Activated CD8-positive, alpha-beta memory T cell treated with anti-CD3 and anti-CD28 coated beads, Interleukin-2, amount 50 U/mL, for 1 hour (primary cell): ENCODE measurements around the gene ERO1B.

Experiments
- DNase-seq: peaks from one replicate; pipeline ENCODE4 v3.0.0-alpha.2; 2020; ENCODE audit errors: extremely low read depth

The ERO1B gene

GRCh38 chr1:236297161-236297560 is 15.4 kb upstream of the ERO1B start:
- no peak for DNase-seq

DNA sequence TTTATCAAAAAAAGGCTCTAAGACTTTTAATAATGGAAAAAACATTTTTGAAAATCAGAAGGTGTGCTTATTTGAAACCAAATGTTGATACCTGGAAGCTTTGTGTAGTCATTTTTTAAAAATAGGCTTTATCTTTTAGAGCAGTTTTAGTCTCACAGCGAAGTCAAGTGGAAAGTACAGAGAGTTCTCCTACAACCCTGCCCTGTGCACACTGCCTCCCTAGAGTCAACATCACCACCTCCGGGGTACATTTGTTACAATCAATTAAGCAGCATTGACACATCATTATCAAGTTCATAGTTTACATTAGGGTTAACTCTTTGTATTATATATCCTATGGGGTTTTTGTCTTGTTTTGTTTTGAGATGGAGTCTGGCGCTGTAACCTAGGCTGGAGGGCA is 10.7 kb upstream of the ERO1B start:
- DNase-seq = no peak

- DNase-seq = no peak
Observed at GRCh38 chr1:236289492-236290131, 7.9 kb upstream of the ERO1B start.

- DNase-seq = no peak
Observed at GRCh38 chr1:236288620-236288976, 6.8 kb upstream of the ERO1B start.

- no peak for DNase-seq
Observed at GRCh38 chr1:236287757-236288619, 6.2 kb upstream of the ERO1B start.

GRCh38 chr1:236287356-236287755 is 5.6 kb upstream of the ERO1B start:
- DNase-seq = no peak

DNA sequence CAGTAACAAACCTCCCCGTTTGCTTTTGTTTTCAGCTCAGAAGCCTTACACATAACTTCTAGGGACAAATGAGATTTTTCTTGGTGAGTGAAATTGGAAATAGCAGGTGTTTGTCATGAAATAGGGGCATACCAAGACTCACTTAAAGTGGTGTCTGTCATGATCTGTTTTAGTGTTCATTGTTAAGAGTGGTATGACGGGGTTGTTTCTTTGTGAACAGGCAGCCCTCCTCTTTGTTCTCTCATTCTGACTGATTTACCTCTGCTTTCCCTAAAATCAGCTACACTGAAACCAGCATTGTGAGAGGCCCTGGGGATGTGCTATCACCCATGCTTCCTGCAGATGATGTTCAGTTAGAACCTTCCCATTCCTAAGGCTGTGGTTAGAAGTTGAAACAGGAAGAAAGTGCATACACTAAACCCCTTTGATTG is 2.5 kb upstream of the ERO1B start:
- no peak for DNase-seq

DNA sequence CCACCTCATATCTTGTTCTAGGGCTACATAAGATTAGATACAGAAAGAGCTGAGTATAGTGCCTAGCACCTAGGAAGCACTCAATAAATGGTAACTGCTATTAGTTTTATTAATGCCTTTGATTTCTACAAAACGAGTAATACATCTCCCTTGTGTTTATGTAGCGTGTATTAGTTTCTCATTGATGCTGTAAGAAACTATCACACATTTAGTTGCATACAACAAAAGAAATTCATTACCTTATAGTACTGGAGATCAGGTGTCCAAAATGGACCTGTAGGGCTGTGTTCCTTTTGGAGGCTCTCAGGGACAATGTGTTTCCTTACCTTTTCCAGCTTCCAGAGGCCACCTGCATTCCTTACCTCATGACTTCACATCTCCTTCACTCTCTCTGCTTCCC is 961 bp upstream of the ERO1B start:
- DNase-seq = no peak

GRCh38 chr1:236282425-236282716 is 613 bp upstream of the ERO1B start:
- peak; percentile 21 for DNase-seq

DNA sequence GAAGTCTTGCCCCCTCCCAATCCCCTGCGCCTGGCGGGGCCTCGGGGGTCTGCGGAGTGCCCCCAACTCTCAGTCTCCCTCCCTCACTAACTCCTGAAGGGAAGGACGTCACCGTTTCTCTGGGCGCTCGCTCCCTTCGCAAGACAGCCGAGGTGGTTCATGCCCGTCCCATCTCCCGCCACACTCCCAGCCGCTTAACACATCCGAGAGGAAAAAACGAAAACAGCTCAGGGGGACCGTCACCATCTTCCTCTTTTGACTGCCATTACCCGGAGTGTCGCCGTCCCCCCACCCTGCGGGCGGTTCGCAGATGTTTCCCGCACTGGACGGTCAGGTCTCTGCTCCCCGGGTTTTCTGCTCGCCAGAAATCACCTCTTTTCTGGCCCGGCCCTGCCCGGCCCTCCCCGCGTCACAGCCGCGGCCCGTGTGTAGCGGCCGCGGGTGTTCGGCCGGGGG is 532 bp downstream of the ERO1B start:
- no peak for DNase-seq

- no peak for DNase-seq
Observed at GRCh38 chr1:236280438-236281197, 1.1 kb downstream of the ERO1B start.

DNA sequence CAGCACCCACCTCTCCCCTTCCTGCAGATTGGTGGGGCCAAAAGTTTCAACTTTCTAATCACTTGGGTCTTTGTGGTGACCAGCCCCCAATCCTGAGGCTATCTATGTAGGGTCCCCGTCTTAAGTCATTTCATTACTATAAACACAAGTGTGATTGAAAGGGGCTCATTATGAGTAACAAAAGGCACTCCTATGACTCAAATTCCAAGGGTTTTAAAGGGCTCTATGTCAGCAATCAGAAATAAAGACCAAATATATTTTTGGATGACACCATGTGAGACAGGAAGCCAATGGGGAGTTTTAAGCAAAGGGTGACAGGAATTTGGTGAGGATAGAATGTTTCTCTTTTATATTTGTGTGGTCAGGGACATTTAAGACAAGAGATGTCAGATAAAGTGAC is 6.2 kb downstream of the ERO1B start:
- no peak for DNase-seq

DNA sequence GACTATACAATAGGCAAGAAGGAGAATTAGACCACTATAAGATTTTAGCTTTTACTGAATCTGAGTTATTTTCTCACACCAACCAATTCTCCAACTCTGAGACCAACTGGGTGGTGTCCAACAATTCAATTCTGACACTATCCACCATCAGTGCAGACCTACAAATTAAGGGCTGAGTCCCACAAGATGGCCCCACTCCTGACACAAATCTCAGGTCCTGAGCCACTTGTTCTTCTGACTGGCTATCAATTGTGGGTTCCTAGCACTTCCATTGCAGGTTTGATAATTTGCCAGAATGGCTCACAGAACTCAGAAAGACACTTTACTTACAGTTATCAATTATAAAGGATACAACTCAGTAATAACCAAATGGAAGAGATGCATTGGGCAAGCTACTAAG is 6.7 kb downstream of the ERO1B start:
- DNase-seq = no peak

GRCh38 chr1:236273358-236273757 is 8.4 kb downstream of the ERO1B start:
- DNase-seq = no peak

- no peak for DNase-seq
Observed at GRCh38 chr1:236269439-236269838, 12.3 kb downstream of the ERO1B start.

DNA sequence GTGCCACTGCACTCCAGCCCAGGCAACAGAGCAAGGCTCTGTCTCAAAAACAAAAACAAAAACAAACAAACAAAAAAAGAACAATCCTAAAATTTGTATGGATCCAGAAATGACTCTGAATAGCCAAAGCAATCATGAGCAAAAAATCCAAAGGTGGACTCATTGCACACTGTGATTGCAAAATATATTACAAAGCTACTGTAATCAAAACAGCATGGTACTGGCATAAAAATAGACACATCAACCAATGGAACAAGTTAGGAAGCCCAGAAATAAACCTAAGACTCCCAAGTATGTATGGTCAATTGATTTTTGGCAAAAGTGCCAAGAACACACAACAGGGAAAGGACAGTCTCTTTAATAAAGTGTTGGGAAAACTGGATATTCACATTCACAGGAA is 19.9 kb downstream of the ERO1B start:
- DNase-seq = no peak

DNA sequence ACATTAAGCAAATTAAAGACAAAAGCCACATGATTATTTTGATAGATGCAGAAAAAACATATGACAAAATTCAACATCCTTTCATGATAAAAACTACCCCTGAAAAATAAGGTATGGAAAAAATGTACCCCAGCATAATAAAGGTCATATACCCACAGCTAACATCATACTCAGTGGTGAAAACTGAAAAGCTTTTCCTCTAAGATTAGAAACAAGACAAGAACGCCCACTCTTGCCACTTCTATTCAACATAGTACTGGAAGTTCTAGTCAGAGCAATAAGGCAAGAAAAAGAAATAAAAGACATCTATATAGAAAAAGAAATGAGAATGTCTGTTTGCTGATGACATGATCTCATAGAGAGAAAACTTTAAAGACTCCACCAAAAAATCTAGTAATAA is 20.7 kb downstream of the ERO1B start:
- DNase-seq = no peak

GRCh38 chr1:236259043-236259442 is 22.7 kb downstream of the ERO1B start:
- no peak for DNase-seq

- DNase-seq = no peak
Observed at GRCh38 chr1:236258114-236258622, 23.6 kb downstream of the ERO1B start.

- DNase-seq = no peak
Observed at GRCh38 chr1:236257216-236257615, 24.5 kb downstream of the ERO1B start.

- DNase-seq = no peak
Observed at GRCh38 chr1:236253918-236254637, 27.7 kb downstream of the ERO1B start.

GRCh38 chr1:236253119-236253518 is 28.6 kb downstream of the ERO1B start:
- DNase-seq = no peak
